ENCODE measurements around the gene YBX3.

- no peak for TF ChIP-seq POLR2AphosphoS5 (IDR thresholded peaks at IDR 0.05)
- no peak for TF ChIP-seq CTCF (IDR thresholded peaks at IDR 0.05)
- TF ChIP-seq POLR2A (IDR thresholded peaks at IDR 0.05), result no peak
Observed at GRCh38 chr12:10688042-10688441, 35.1 kb downstream of the YBX3 start.

Measured in upper lobe of left lung (tissue), 4 donors.